Measurements from ENCODE around the gene MEN1. TPM values are rescaled to one million over a fixed set of nuclear protein-coding genes. Genes with fewer than 3 reads are reported as not detected.
A peak's percentile ranks its signal among the peaks of the same experiment; 100 is the strongest.

The MEN1 gene
- total and polyA plus RNA-seq, 2 of the 13 experiments (the other 11 are each of a cell fraction or from before 2014, with no cell fraction given) = 20.5 to 27.3 TPM

GRCh38 chr11:64846998-64847666, 36.8 kb upstream of the MEN1 start (continued):
- TF ChIP-seq EP300 (IDR thresholded peaks at IDR 0.05; ENCODE audit: low read depth in 2 of 2, low read length in 2 of 2) (no peak), EP300 (CRISPR knock-in tag; IDR thresholded peaks at IDR 0.05; ENCODE audit: borderline replicate concordance) (no peak), ZNF362 (CRISPR knock-in tag; IDR thresholded peaks at IDR 0.05; ENCODE audit: borderline replicate concordance) (no peak), TOPORS (CRISPR knock-in tag; IDR thresholded peaks at IDR 0.05) (no peak), ZSCAN30 (CRISPR knock-in tag; IDR thresholded peaks at IDR 0.05) (0 out of 2 replicates have a peak, but pooled peaks have one; percentile 25), ZNF614 (CRISPR knock-in tag; IDR thresholded peaks at IDR 0.05; ENCODE audit: borderline replicate concordance) (peak; percentile 40; the same call in 1 of the 2 replicates), ETV6 (CRISPR knock-in tag; conservative IDR thresholded peaks at IDR 0.05) (no peak), KDM2A (CRISPR knock-in tag; IDR thresholded peaks at IDR 0.05; ENCODE audit: borderline replicate concordance, low read depth) (peak; percentile 63), ARNTL (CRISPR knock-in tag; IDR thresholded peaks at IDR 0.05) (no peak), ZBTB4 (CRISPR knock-in tag; IDR thresholded peaks at IDR 0.05; ENCODE audit: borderline replicate concordance) (peak; percentile 67; the same call in 1 of the 2 replicates), HDAC2 (CRISPR knock-in tag; IDR thresholded peaks at IDR 0.05) (peak; percentile 32; the same call in 1 of the 2 replicates)
- TF ChIP-seq, protein P1, sequence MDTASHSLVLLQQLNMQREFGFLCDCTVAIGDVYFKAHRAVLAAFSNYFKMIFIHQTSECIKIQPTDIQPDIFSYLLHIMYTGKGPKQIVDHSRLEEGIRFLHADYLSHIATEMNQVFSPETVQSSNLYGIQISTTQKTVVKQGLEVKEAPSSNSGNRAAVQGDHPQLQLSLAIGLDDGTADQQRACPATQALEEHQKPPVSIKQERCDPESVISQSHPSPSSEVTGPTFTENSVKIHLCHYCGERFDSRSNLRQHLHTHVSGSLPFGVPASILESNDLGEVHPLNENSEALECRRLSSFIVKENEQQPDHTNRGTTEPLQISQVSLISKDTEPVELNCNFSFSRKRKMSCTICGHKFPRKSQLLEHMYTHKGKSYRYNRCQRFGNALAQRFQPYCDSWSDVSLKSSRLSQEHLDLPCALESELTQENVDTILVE (CRISPR knock-in tag; IDR thresholded peaks at IDR 0.05) = 0 out of 2 replicates have a peak, but pooled peaks have one; percentile 31
- TF ChIP-seq, protein P2, sequence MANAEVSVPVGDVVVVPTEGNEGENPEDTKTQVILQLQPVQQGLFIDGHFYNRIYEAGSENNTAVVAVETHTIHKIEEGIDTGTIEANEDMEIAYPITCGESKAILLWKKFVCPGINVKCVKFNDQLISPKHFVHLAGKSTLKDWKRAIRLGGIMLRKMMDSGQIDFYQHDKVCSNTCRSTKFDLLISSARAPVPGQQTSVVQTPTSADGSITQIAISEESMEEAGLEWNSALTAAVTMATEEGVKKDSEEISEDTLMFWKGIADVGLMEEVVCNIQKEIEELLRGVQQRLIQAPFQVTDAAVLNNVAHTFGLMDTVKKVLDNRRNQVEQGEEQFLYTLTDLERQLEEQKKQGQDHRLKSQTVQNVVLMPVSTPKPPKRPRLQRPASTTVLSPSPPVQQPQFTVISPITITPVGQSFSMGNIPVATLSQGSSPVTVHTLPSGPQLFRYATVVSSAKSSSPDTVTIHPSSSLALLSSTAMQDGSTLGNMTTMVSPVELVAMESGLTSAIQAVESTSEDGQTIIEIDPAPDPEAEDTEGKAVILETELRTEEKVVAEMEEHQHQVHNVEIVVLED (CRISPR knock-in tag; IDR thresholded peaks at IDR 0.05; ENCODE audit: borderline replicate concordance) = no peak; the same call in 1 of the 2 replicates
- TF ChIP-seq, protein P3, sequence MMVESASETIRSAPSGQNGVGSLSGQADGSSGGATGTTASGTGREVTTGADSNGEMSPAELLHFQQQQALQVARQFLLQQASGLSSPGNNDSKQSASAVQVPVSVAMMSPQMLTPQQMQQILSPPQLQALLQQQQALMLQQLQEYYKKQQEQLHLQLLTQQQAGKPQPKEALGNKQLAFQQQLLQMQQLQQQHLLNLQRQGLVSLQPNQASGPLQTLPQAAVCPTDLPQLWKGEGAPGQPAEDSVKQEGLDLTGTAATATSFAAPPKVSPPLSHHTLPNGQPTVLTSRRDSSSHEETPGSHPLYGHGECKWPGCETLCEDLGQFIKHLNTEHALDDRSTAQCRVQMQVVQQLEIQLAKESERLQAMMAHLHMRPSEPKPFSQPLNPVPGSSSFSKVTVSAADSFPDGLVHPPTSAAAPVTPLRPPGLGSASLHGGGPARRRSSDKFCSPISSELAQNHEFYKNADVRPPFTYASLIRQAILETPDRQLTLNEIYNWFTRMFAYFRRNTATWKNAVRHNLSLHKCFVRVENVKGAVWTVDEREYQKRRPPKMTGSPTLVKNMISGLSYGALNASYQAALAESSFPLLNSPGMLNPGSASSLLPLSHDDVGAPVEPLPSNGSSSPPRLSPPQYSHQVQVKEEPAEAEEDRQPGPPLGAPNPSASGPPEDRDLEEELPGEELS (CRISPR knock-in tag; IDR thresholded peaks at IDR 0.05) = 0 out of 2 replicates have a peak, but pooled peaks have one; percentile 16

Data from HepG2 (cell line).